GM18861 (cell line): ENCODE results near the gene ABCB11.

Source experiments
- ATAC-seq: cut with Tn5 transposase; IDR thresholded peaks from one replicate; pipeline ENCODE4 v1.9.1; 2021; ENCODE audit not compliant: unreplicated experiment

ABCB11 gene

GRCh38 chr2:169010633-169011460 is 20.3 kb downstream of the ABCB11 start:
- no peak for ATAC-seq

GRCh38 chr2:169009865-169010579 is 21.1 kb downstream of the ABCB11 start:
- no peak for ATAC-seq

- ATAC-seq = no peak
Observed at GRCh38 chr2:169007941-169008340, 23.2 kb downstream of the ABCB11 start.

GRCh38 chr2:169007356-169007755 is 23.8 kb downstream of the ABCB11 start:
- no peak for ATAC-seq

- no peak for ATAC-seq
Observed at GRCh38 chr2:169006665-169007064, 24.5 kb downstream of the ABCB11 start.

GRCh38 chr2:169005994-169006393 is 25.1 kb downstream of the ABCB11 start:
- no peak for ATAC-seq

GRCh38 chr2:169005080-169005598 is 26.0 kb downstream of the ABCB11 start:
- ATAC-seq = no peak

GRCh38 chr2:169002161-169002738 is 28.9 kb downstream of the ABCB11 start:
- ATAC-seq = no peak

- no peak for ATAC-seq
Observed at GRCh38 chr2:169001116-169001815, 29.9 kb downstream of the ABCB11 start.

- no peak for ATAC-seq
Observed at GRCh38 chr2:168999668-169000213, 31.4 kb downstream of the ABCB11 start.

GRCh38 chr2:168998609-168999211 is 32.4 kb downstream of the ABCB11 start:
- no peak for ATAC-seq

GRCh38 chr2:168997794-168998193 is 33.3 kb downstream of the ABCB11 start:
- ATAC-seq = no peak

- no peak for ATAC-seq
Observed at GRCh38 chr2:168997118-168997521, 34.0 kb downstream of the ABCB11 start.

- no peak for ATAC-seq
Observed at GRCh38 chr2:168995744-168996143, 35.4 kb downstream of the ABCB11 start.

GRCh38 chr2:168993538-168993937 is 37.6 kb downstream of the ABCB11 start:
- no peak for ATAC-seq

- no peak for ATAC-seq
Observed at GRCh38 chr2:168992591-168993349, 38.4 kb downstream of the ABCB11 start.

GRCh38 chr2:168992026-168992425 is 39.1 kb downstream of the ABCB11 start:
- ATAC-seq = no peak

GRCh38 chr2:168988755-168989154 is 42.4 kb downstream of the ABCB11 start:
- no peak for ATAC-seq

GRCh38 chr2:168986398-168986943 is 44.7 kb downstream of the ABCB11 start:
- no peak for ATAC-seq
